ENCODE measurements around the gene AIPL1.

DNA sequence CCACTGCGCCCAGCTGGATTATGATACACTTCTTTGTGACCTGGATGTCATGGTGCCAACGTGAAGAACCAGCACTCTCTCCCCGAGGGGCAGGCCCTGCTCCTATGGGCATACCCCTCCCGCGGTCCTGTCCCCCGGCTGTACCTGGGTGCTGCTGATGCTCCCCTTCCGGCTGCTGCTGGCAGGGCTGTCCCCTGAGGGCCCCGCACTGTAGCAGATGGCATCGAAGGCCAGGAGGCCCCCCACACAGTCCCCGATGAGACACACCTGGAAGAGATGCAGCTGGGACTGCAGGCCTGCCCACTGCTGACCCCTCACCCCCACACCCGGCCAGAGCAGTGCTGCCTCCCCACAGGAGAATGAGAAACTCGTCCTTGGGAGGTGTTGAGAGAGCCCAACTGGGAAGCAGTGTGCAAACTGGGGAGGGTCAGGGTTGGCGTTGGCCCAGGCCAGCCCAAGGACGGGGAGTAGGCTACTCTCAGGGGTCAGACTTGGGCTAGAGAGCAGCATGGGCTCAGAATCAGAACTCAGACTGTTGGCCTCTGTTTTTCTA lies 43.0 kb upstream of the AIPL1 start:
- TF ChIP-seq TARDBP (IDR thresholded peaks at IDR 0.05) = no peak
- no peak for TF ChIP-seq SUZ12 (IDR thresholded peaks at IDR 0.05)
- no peak for TF ChIP-seq SP1 (IDR thresholded peaks at IDR 0.05)
- no peak for TF ChIP-seq ZNF384 (IDR thresholded peaks at IDR 0.05)
- TF ChIP-seq ELF4 (IDR thresholded peaks at IDR 0.05) = no peak
- TF ChIP-seq FOXK2 (IDR thresholded peaks at IDR 0.05) = no peak
- no peak for TF ChIP-seq ARNT (IDR thresholded peaks at IDR 0.05)
- TF ChIP-seq NFRKB (IDR thresholded peaks at IDR 0.05) = no peak
- no peak for TF ChIP-seq FOXA1 (IDR thresholded peaks at IDR 0.05)
